Caco-2 (cell line): ENCODE data around the gene NKX3-2. TPM values are rescaled to one million over a fixed set of nuclear protein-coding genes. Genes with fewer than 3 reads are reported as not detected.

Experiments
- BruUV-seq: library from RNA; stranded (reverse); fragments of 400-500 nt; replicated peaks from 2 replicates; lab custom pipeline; 2021; lab: Mats Ljungman, UMichigan
- CTCF ChIA-PET: fragments of 300-600 bp; sonication (Branson Sonifier 250); formaldehyde crosslinking; loops from one replicate; lab custom pipeline; 2022; ENCODE audit warnings: antibody characterized with exemption; lab: Charles Lee
- POLR2A ChIA-PET: fragments of 300-600 bp; sonication (Branson Sonifier 250); formaldehyde crosslinking; loops from one replicate; lab custom pipeline; 2022; ENCODE audit warnings: antibody characterized with exemption; lab: Charles Lee
- DNase-seq, 2 experiments: peaks; one replicate each; pipeline versions ENCODE4 v3.0.0 to v3.0.0-alpha.2; 2020 to 2022
- H3K27me3 ChIP-seq: replicated peaks from 2 replicates; pipeline ENCODE4 v1.6.0; 2011; ENCODE audit warnings: low read length; ENCODE audit not compliant: control insufficient read depth, insufficient read depth
- H3K36me3 ChIP-seq: 2 replicates; pipeline ENCODE4 v1.5.1; 2011; ENCODE audit warnings: low read length; ENCODE audit not compliant: control insufficient read depth, insufficient read depth
- H3K4me1 ChIP-seq: fragments of 250-450 bp; sonication (Bioruptor Pico); 2 replicates; pipeline ENCODE4 v1.5.1; 2020; ENCODE audit warnings: mild to moderate bottlenecking
- H3K4me3 ChIP-seq: 2 replicates; pipeline ENCODE4 v1.5.1; 2011; ENCODE audit warnings: low read depth, mild to moderate bottlenecking, control low read depth, low read length
- H3K9me3 ChIP-seq: fragments of 250-450 bp; sonication (Bioruptor Pico); 2 replicates; pipeline ENCODE4 v1.5.1; 2020; ENCODE audit warnings: mild to moderate bottlenecking, moderate library complexity
- H3K27ac Mint-ChIP-seq: one replicate; pipeline ENCODE4 v1.8.0; 2022; ENCODE audit warnings: mixed read lengths; ENCODE audit not compliant: unreplicated experiment
- H3K27me3 Mint-ChIP-seq: one replicate; pipeline ENCODE4 v1.8.0; 2022; ENCODE audit warnings: mixed read lengths; ENCODE audit not compliant: insufficient read depth, unreplicated experiment
- H3K36me3 Mint-ChIP-seq: one replicate; pipeline ENCODE4 v1.8.0; 2022; ENCODE audit warnings: mild to moderate bottlenecking, mixed read lengths; ENCODE audit not compliant: insufficient read depth, unreplicated experiment
- H3K4me1 Mint-ChIP-seq: one replicate; pipeline ENCODE4 v1.8.0; 2022; ENCODE audit warnings: low read depth, mixed read lengths; ENCODE audit not compliant: unreplicated experiment
- H3K4me3 Mint-ChIP-seq: one replicate; pipeline ENCODE4 v1.8.0; 2022; ENCODE audit warnings: mild to moderate bottlenecking, moderate library complexity, mixed read lengths; ENCODE audit not compliant: unreplicated experiment
- H3K9me3 Mint-ChIP-seq: one replicate; pipeline ENCODE4 v1.8.0; 2022; ENCODE audit warnings: mixed read lengths; ENCODE audit not compliant: unreplicated experiment
- CTCF ChIP-seq, 2 experiments: fragments of 200-600 bp in 1 of 2; IDR thresholded peaks; 1 replicate in 1 of 2; 2 replicates in 1 of 2; pipeline versions ENCODE4 v1.5.1 to v1.8.0; 2011 to 2022; ENCODE audit warnings: antibody characterized with exemption in 1 of 2, control low read depth in 1 of 2, inconsistent platforms in 1 of 2, low read depth in 1 of 2, low read length in 1 of 2, mild to moderate bottlenecking in 1 of 2, moderate library complexity in 1 of 2; ENCODE audit not compliant: insufficient read depth in 1 of 2, severe bottlenecking in 1 of 2, unreplicated experiment in 1 of 2
- intact Hi-C: fragments of 100-400 bp; cut with micrococcal nuclease; formaldehyde crosslinking; loops from one replicate; pipeline ENCODE4 v1.10.0; 2022; ENCODE audit not compliant: unreplicated experiment
- total RNA-seq: library from RNA; stranded (reverse); gene quantifications from 2 replicates; pipeline ENCODE4 v1.2.3, GENCODE V29; 2022

NKX3-2 gene
- total RNA-seq, 1 experiment from 2014 or later = 2.4 TPM

GRCh38 chr4:13588954-13589353, 44.6 kb upstream of the NKX3-2 start:
- ChIA-PET POLR2A (no interaction called here), CTCF (no interaction called here)
- Histone ChIP-seq H3K4me1 (no peaks in the 10 kb centered on the region), H3K4me3 (no peak overlapping the region), H3K9me3 (no peaks in the 10 kb centered on the region), H3K27me3 (no peaks in the 10 kb centered on the region), H3K36me3 (peaks cover 1% of the 10 kb centered on the region)
- Mint-ChIP-seq H3K9me3 (no peaks in the 10 kb centered on the region), H3K36me3 (peaks cover 32% of the 10 kb centered on the region), H3K4me3 (no peak overlapping the region), H3K27ac (no peak overlapping the region), H3K4me1 (no peaks in the 10 kb centered on the region), H3K27me3 (no peaks in the 10 kb centered on the region)
- DNase-seq = no peak
- TF ChIP-seq CTCF (IDR thresholded peaks at IDR 0.05; ENCODE audit: insufficient read depth in 1 of 2, low read depth in 1 of 2, low read length in 1 of 2, severe bottlenecking in 1 of 2, unreplicated experiment in 1 of 2) = no peak
- intact Hi-C loops = no loop called here
- BruUV-seq = no TSS peak

- peaks cover 5% of the 10 kb centered on the region; the same call in 1 of the 2 replicates for H3K4me1 ChIP-seq
- H3K27me3 ChIP-seq = no peaks in the 10 kb centered on the region
- ChIA-PET CTCF (no interaction called here), POLR2A (no interaction called here)
- peaks cover 1% of the 10 kb centered on the region for H3K36me3 ChIP-seq
- no peaks in the 10 kb centered on the region for H3K4me1 Mint-ChIP-seq
- intact Hi-C loops = no loop called here
- no peaks in the 10 kb centered on the region for H3K9me3 ChIP-seq
- H3K4me3 Mint-ChIP-seq = no peak overlapping the region
- BruUV-seq = no TSS peak
- no peaks in the 10 kb centered on the region for H3K9me3 Mint-ChIP-seq
- DNase-seq = no peak
- no peak overlapping the region for H3K4me3 ChIP-seq
- TF ChIP-seq CTCF (IDR thresholded peaks at IDR 0.05; ENCODE audit: insufficient read depth in 1 of 2, low read depth in 1 of 2, low read length in 1 of 2, severe bottlenecking in 1 of 2, unreplicated experiment in 1 of 2) = no peak
- no peak overlapping the region for H3K27ac Mint-ChIP-seq
- no peaks in the 10 kb centered on the region for H3K27me3 Mint-ChIP-seq
- peaks cover 36% of the 10 kb centered on the region for H3K36me3 Mint-ChIP-seq
Measured at GRCh38 chr4:13584481-13584880, 40.2 kb upstream of the NKX3-2 start.

DNA sequence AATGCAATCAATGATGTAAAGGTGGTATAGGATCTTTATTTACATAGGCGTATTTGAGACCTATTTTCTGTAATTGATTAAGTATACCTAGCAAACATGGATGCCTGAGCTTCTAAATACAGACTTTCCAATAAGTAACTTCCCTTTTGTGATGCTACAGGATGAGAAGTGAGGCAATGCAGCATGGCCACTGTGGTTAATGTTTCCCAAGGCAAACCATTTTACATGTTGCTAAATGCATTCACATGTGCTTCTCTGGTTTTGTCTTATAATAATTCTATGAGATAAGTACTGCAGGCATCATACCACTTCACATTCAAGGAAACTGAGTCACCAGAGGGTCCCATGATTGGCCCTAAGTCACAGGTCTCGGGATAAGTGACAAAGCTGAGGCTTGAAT, 35.7 kb upstream of the NKX3-2 start:
- POLR2A ChIA-PET = no interaction called here
- DNase-seq = no peak
- H3K36me3 ChIP-seq = no peaks in the 10 kb centered on the region; the same call in 1 of the 2 replicates
- no peaks in the 10 kb centered on the region for H3K27me3 ChIP-seq
- H3K4me1 Mint-ChIP-seq = no peaks in the 10 kb centered on the region
- intact Hi-C loops = no loop called here
- H3K27me3 Mint-ChIP-seq = no peaks in the 10 kb centered on the region
- peak overlapping the region; percentile 39 for H3K27ac Mint-ChIP-seq
- no peaks in the 10 kb centered on the region for H3K9me3 Mint-ChIP-seq
- H3K36me3 Mint-ChIP-seq = peaks cover 39% of the 10 kb centered on the region
- no peak overlapping the region for H3K4me3 Mint-ChIP-seq
- no peaks in the 10 kb centered on the region for H3K9me3 ChIP-seq
- no peak overlapping the region for H3K4me3 ChIP-seq
- CTCF ChIA-PET = no interaction called here
- BruUV-seq = no TSS peak
- no peak for TF ChIP-seq CTCF (IDR thresholded peaks at IDR 0.05; ENCODE audit: insufficient read depth in 1 of 2, low read depth in 1 of 2, low read length in 1 of 2, severe bottlenecking in 1 of 2, unreplicated experiment in 1 of 2)
- H3K4me1 ChIP-seq = peaks cover 8% of the 10 kb centered on the region; the same call in 1 of the 2 replicates
